ENCODE data around the gene ATP1B3. TPM values are rescaled to one million over a fixed set of nuclear protein-coding genes. Genes with fewer than 3 reads are reported as not detected.

ATP1B3 gene
- total RNA-seq, 1 donor from 2014 or later: 108 TPM

DNA sequence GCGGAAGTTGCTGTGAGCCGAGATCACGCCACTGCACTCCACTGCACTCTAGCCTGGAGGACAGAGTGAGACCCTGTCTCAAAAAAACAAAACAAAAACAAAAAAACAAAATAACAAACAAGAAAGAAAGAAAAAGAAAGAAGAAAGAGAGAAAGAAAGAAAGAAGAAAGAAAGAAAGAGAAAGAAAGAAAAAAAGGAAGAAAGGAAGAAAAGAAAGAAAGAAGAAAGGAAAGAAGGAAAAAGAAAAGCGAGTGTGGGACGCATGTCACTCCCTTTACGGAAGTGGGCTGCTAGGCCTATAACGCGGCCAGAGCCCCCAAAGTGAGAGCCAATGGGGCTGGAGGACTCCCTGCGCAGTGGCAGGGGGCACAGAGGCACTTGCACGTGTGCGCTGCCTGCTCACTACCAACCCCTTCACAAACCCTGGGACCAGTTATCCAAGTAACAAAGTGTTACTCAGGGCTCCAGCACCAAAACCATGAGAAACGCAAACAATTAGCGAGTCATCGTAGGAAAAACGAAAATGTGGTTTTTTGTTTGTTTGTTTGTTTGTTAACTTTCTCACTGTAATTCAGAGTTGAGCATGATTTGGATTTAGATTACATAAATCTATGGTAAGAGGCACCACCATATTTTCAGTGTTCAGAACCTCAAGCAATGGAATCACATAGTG, 40.8 kb upstream of the ATP1B3 start:
- TF ChIP-seq, protein P1, sequence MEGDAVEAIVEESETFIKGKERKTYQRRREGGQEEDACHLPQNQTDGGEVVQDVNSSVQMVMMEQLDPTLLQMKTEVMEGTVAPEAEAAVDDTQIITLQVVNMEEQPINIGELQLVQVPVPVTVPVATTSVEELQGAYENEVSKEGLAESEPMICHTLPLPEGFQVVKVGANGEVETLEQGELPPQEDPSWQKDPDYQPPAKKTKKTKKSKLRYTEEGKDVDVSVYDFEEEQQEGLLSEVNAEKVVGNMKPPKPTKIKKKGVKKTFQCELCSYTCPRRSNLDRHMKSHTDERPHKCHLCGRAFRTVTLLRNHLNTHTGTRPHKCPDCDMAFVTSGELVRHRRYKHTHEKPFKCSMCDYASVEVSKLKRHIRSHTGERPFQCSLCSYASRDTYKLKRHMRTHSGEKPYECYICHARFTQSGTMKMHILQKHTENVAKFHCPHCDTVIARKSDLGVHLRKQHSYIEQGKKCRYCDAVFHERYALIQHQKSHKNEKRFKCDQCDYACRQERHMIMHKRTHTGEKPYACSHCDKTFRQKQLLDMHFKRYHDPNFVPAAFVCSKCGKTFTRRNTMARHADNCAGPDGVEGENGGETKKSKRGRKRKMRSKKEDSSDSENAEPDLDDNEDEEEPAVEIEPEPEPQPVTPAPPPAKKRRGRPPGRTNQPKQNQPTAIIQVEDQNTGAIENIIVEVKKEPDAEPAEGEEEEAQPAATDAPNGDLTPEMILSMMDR (IDR thresholded peaks at IDR 0.05): no peak
- H3K36me3 ChIP-seq: no peaks in the 10 kb centered on the region
- H3K4me3 ChIP-seq: no peak overlapping the region
- intact Hi-C loops (cut with DNase I): no loop called here
- no peaks in the 10 kb centered on the region for H3K9me3 ChIP-seq
- H3K27ac ChIP-seq: no peak overlapping the region
- no peaks in the 10 kb centered on the region for H3K4me1 ChIP-seq
- H3K27me3 ChIP-seq: no peaks in the 10 kb centered on the region
- DNase-seq (ENCODE audit: low spot score in 2 of 2): no peak

DNA sequence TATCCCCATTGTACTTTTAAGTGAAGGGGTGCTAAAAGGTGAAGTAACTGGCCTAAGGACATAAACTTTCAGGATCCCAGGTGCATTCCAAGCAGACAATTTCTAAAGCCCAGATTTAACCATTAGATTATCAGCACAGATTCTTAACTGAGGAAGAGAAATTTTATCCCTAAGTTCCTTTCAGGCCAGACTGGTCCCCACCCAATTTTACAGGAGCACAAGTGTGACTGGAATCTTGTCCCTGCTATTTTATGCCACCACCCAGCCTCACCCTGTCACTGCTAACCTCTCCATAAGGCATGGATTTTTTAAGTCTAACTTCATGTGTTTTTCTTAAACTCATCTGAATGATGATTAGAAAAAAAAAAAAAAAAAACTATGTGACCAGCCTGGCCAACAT, 37.1 kb upstream of the ATP1B3 start:
- intact Hi-C loops (cut with DNase I): no loop called here
- TF ChIP-seq, protein P1 (IDR thresholded peaks at IDR 0.05): no peak
- H3K36me3 ChIP-seq: no peaks in the 10 kb centered on the region
- H3K27ac ChIP-seq: no peak overlapping the region
- no peaks in the 10 kb centered on the region for H3K27me3 ChIP-seq
- H3K4me1 ChIP-seq: no peaks in the 10 kb centered on the region
- H3K4me3 ChIP-seq: no peak overlapping the region
- DNase-seq (ENCODE audit: low spot score in 2 of 2): no peak
- H3K9me3 ChIP-seq: no peaks in the 10 kb centered on the region

DNA sequence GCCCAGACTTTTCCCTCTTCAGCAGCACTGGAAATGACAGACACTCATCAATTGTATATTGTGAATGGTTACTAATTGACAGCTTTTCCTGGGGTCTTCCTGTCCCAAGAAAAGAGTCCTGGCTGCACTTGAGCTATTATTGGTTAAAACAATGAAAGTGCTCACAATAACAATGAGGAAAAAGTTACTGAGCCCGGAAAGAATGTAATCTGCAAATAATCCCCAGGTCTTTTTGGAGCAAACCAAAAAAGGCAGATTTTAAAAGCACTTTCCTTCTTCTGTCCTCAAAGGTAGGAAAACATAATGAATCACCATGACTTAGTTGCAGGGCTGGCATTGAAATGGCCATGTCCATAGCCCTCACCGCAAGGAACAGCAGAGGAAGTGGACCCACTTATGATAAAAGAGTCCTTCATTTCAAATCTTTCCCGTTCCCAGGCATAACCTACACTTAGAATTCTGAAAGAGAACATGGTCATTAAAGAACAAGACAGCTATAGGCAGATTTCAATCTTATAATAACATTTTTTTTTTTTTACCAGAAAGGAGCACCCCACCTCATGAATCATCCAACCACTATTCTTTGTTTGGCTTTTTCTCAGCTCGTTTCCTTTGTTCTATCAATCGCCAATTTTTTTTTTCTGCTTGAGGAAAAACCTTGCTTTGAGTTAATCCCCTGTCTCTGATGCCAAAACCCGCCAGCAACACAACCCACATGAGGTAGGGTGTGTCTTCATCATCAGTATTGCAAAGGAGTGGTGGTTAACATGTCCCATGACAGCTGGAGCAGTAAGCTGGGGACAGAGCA, 35.5 kb upstream of the ATP1B3 start:
- no peaks in the 10 kb centered on the region for H3K4me1 ChIP-seq
- H3K4me3 ChIP-seq: no peak overlapping the region
- intact Hi-C loops (cut with DNase I): no loop called here
- H3K27me3 ChIP-seq: no peaks in the 10 kb centered on the region
- no peaks in the 10 kb centered on the region for H3K9me3 ChIP-seq
- no peak overlapping the region for H3K27ac ChIP-seq
- no peak for DNase-seq (ENCODE audit: low spot score in 2 of 2)
- H3K36me3 ChIP-seq: no peaks in the 10 kb centered on the region
- TF ChIP-seq, protein P1 (IDR thresholded peaks at IDR 0.05): no peak

DNA sequence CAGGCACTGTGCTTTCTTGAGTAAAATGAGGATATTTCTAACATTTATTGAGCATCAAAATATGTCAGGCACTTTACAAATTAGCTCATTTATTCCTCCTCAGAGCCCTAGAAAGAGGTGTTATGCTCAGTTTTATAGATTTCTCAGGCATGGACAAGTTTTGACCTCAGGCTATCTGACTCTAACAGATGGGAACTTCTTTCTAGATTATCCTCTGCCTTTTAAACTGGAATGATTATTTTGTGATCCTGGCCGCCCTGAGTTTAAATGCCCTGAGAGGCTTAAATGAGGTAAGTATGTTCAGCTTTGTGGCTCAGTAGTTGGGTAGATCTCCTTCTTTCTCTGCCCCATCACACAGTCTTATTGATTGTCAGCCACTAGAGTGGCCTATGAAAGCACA, 32.3 kb upstream of the ATP1B3 start:
- TF ChIP-seq, protein P1 (IDR thresholded peaks at IDR 0.05): no peak
- Histone ChIP-seq H3K36me3 (no peaks in the 10 kb centered on the region), H3K27me3 (no peaks in the 10 kb centered on the region), H3K4me1 (no peaks in the 10 kb centered on the region), H3K9me3 (no peaks in the 10 kb centered on the region), H3K4me3 (no peak overlapping the region), H3K27ac (no peak overlapping the region)
- intact Hi-C loops (cut with DNase I): no loop called here
- DNase-seq (ENCODE audit: low spot score in 2 of 2): no peak

DNA sequence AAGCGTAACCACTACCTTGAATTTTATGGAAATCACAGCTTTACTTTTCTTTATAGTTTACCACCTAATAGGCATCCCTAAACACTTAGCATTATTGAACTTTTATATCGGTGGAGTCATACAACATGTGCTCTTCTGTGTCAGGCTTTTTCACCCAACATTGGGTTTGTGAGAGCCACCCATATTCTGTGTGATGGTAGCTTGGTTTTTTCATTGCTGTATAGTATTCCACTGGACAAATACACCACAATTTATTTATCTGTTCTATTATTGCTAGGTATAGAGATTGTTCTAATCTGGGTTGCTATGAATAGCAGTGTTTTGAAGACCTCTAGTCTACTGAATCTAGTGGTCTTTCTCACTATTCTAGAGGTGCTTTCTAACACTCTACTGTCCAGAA, 31.6 kb upstream of the ATP1B3 start:
- DNase-seq (ENCODE audit: low spot score in 2 of 2): no peak
- no peaks in the 10 kb centered on the region for H3K9me3 ChIP-seq
- H3K4me3 ChIP-seq: no peak overlapping the region
- H3K27ac ChIP-seq: no peak overlapping the region
- no peaks in the 10 kb centered on the region for H3K36me3 ChIP-seq
- intact Hi-C loops (cut with DNase I): no loop called here
- H3K4me1 ChIP-seq: no peaks in the 10 kb centered on the region
- H3K27me3 ChIP-seq: no peaks in the 10 kb centered on the region
- TF ChIP-seq, protein P1 (IDR thresholded peaks at IDR 0.05): no peak

Measured in ascending aorta (tissue), 2 donors.